ENCODE data around the gene NOS1AP. TPM values are rescaled to one million over a fixed set of nuclear protein-coding genes. Genes with fewer than 3 reads are reported as not detected.
"Not testable (repeated sequence)": the region's sequence is repeated elsewhere in the genome, so short reads cannot be mapped to it uniquely, and the experiment has no call there.

Gene NOS1AP
- total and polyA plus RNA-seq, 9 donors, result 0.50 to 4.4 (median 1.5) TPM

DNA sequence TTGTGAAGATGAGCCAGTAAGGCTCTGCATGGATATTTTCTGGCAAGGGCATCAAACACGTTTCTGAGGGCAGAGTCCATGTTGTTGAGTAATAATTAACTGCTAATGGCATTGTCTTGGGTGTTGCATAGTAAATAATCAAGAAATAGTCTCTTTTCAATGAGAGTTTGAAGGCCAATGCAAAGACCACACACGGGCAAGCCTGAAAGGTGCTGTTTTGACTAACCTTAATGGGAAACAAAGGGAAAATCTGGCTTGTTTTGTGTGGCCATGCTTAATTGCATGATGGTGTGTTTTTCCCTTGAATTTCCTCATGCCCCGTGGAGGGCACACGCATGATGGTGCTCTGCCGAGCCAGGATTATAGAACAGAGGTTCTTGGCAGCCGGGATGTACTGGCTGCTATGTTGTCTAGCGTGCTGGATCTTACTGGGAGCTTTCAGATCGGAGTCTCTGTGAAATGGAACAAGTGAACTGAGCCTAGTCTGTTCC lies 127.6 kb downstream of the NOS1AP start:
- Histone ChIP-seq H3K27ac (no peak overlapping the region), H3K4me3 (no peak overlapping the region), H3K36me3 (no peaks in the 10 kb centered on the region), H3K4me1 (ENCODE audit: insufficient read depth) (peaks cover 7% of the 10 kb centered on the region), H3K27me3 (no peaks in the 10 kb centered on the region), H3K9me3 (no peaks in the 10 kb centered on the region)
- no peak for DNase-seq
- TF ChIP-seq EP300 (IDR thresholded peaks at IDR 0.05) (no peak), POLR2A (IDR thresholded peaks at IDR 0.05) (no peak)
- TF ChIP-seq, protein P1, sequence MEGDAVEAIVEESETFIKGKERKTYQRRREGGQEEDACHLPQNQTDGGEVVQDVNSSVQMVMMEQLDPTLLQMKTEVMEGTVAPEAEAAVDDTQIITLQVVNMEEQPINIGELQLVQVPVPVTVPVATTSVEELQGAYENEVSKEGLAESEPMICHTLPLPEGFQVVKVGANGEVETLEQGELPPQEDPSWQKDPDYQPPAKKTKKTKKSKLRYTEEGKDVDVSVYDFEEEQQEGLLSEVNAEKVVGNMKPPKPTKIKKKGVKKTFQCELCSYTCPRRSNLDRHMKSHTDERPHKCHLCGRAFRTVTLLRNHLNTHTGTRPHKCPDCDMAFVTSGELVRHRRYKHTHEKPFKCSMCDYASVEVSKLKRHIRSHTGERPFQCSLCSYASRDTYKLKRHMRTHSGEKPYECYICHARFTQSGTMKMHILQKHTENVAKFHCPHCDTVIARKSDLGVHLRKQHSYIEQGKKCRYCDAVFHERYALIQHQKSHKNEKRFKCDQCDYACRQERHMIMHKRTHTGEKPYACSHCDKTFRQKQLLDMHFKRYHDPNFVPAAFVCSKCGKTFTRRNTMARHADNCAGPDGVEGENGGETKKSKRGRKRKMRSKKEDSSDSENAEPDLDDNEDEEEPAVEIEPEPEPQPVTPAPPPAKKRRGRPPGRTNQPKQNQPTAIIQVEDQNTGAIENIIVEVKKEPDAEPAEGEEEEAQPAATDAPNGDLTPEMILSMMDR (IDR thresholded peaks at IDR 0.05), result no peak
- 68 to 76% (median 72%) methylated on average over 8 of the region's 8 CpGs for WGBS, 3 donors
- intact Hi-C loops (cut with DNase I), result no loop called here

GRCh38 chr1:162197615-162198421 lies 128.3 kb downstream of the NOS1AP start:
- no peaks in the 10 kb centered on the region for H3K9me3 ChIP-seq
- TF ChIP-seq POLR2A (IDR thresholded peaks at IDR 0.05) (no peak), EP300 (IDR thresholded peaks at IDR 0.05) (no peak)
- TF ChIP-seq, protein P1 (IDR thresholded peaks at IDR 0.05), result no peak
- no peak for DNase-seq
- no peak overlapping the region for H3K4me3 ChIP-seq
- 86 to 91% (median 87%) methylated on average over 13 of the region's 13 CpGs for WGBS, 3 donors
- H3K27me3 ChIP-seq, result no peaks in the 10 kb centered on the region
- no peak overlapping the region for H3K27ac ChIP-seq
- H3K36me3 ChIP-seq, result no peaks in the 10 kb centered on the region
- intact Hi-C loops (cut with DNase I), result no loop called here
- peaks cover 7% of the 10 kb centered on the region for H3K4me1 ChIP-seq (ENCODE audit: insufficient read depth)

DNA sequence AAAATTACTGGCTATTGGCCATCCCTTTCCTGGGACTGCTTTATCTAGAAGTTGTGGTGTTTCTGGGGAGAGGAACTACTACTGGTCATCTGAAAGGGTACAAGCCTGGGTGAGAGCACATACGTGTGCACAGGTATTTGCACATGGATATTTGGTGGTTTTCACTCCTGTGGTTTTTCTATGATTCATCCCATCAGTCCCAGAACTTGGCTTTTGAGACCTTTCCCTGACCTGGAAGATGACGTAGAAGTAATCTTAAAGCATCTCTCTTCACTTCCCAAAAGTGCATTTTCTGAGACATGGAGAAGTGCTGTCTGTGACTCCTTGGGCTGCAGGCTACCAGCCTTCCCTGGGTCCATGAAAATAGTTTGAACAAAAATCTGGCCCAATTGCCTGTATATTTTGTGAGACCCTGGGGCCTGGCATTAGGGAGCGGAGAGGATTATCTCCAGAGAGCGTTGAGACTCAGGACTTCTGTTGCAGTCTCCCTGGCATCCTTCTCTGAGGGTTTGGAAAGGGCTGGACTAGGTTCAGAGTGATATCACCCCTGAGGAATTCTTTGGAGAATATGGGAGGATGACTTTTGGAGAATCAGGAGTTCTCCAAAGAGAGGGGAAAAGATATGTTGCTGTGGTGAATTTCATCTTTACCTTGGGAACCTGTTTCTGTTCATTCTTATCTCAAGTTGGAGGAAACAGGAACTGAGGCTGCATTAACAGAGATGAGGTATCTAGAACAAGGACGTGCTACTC lies 130.8 kb downstream of the NOS1AP start:
- Histone ChIP-seq H3K27ac (no peak overlapping the region), H3K36me3 (no peaks in the 10 kb centered on the region), H3K4me3 (no peak overlapping the region), H3K27me3 (no peaks in the 10 kb centered on the region), H3K4me1 (ENCODE audit: insufficient read depth) (no peaks in the 10 kb centered on the region), H3K9me3 (no peaks in the 10 kb centered on the region)
- WGBS, 3 donors, result 64 to 71% (median 69%) methylated on average over 5 of the region's 5 CpGs
- intact Hi-C loops (cut with DNase I), result no loop called here
- DNase-seq, result no peak
- TF ChIP-seq, protein P1 (IDR thresholded peaks at IDR 0.05), result no peak
- TF ChIP-seq POLR2A (IDR thresholded peaks at IDR 0.05), result no peak
- no peak for TF ChIP-seq EP300 (IDR thresholded peaks at IDR 0.05)

GRCh38 chr1:162201062-162201461 lies 131.6 kb downstream of the NOS1AP start:
- H3K9me3 ChIP-seq; H3K4me3 ChIP-seq; DNase-seq; intact Hi-C loops (cut with DNase I); H3K27me3 ChIP-seq; H3K27ac ChIP-seq; H3K4me1 ChIP-seq (ENCODE audit: insufficient read depth); H3K36me3 ChIP-seq: not testable (repeated sequence)

Data from ovary (tissue), 9 donors.